Measurements from ENCODE around the gene LRRC27. TPM values are rescaled to one million over a fixed set of nuclear protein-coding genes. Genes with fewer than 3 reads are reported as not detected.

LRRC27 gene
- total and polyA plus RNA-seq, 7 donors, result 1.4 to 15.5 (median 6.2) TPM

- no peak overlapping the region for H3K27ac ChIP-seq
- peaks cover 0 to 19% (median 16%) of the 10 kb centered on the region in 4 donors for H3K4me1 ChIP-seq
- TF ChIP-seq CTCF (IDR thresholded peaks at IDR 0.05), result no peak
- no peak for TF ChIP-seq POLR2AphosphoS5 (IDR thresholded peaks at IDR 0.05)
- TF ChIP-seq EP300 (IDR thresholded peaks at IDR 0.05), result no peak
- no peak for TF ChIP-seq POLR2A (IDR thresholded peaks at IDR 0.05)
- H3K36me3 ChIP-seq, result no peaks in the 10 kb centered on the region
- WGBS, 2 donors, result 96 to 97% methylated on average over 16 of the region's 16 CpGs
- H3K27me3 ChIP-seq, result no peaks in the 10 kb centered on the region
- intact Hi-C loops (cut with DNase I), result loop anchor here (5.0 kb wide), 1 partner anchor 34 kb away; no protein-coding TSS in a partner anchor
- peak; percentile 40 for DNase-seq
- no peaks in the 10 kb centered on the region for H3K9me3 ChIP-seq
- no peak overlapping the region for H3K4me3 ChIP-seq
Observed at GRCh38 chr10:132306343-132306685, 25.7 kb upstream of the LRRC27 start.

- DNase-seq, result peak; percentile 70
- Histone ChIP-seq H3K4me3 (peak overlapping the region; percentile 75 to 92 (median 89)), H3K27me3 (no peaks in the 10 kb centered on the region), H3K27ac (peak overlapping the region; percentile 49 to 85 (median 66)), H3K9me3 (no peaks in the 10 kb centered on the region), H3K4me1 (peaks cover 0 to 19% (median 16%) of the 10 kb centered on the region in 4 donors), H3K36me3 (no peaks in the 10 kb centered on the region)
- intact Hi-C loops (cut with DNase I), result loop anchor here (5.0 kb wide), 1 partner anchor 35 kb away; no protein-coding TSS in a partner anchor
- TF ChIP-seq POLR2A (IDR thresholded peaks at IDR 0.05) (no peak), EP300 (IDR thresholded peaks at IDR 0.05) (no peak), CTCF (IDR thresholded peaks at IDR 0.05) (no peak), POLR2AphosphoS5 (IDR thresholded peaks at IDR 0.05) (no peak)
- 3 to 6% methylated on average over 98 of the region's 98 CpGs for WGBS, 2 donors
Observed at GRCh38 chr10:132306864-132307751, 24.9 kb upstream of the LRRC27 start.

GRCh38 chr10:132307823-132308586 is 24.0 kb upstream of the LRRC27 start, which contains the start of gene STK32C:
STK32C (minus strand) TSS chr10:132307950; CDS start chr10:132307833, 117 bp downstream.
- peak within 1 kb of the TSS; percentile 80 to 89 (median 86) for H3K27ac ChIP-seq
- peak; percentile 96 for DNase-seq
- peak within 1 kb of the TSS; percentile 75 to 92 (median 89) for H3K4me3 ChIP-seq
- TF ChIP-seq CTCF (IDR thresholded peaks at IDR 0.05) (no peak), POLR2AphosphoS5 (IDR thresholded peaks at IDR 0.05) (peak; percentile 56 to 76 (median 72)), POLR2A (IDR thresholded peaks at IDR 0.05) (peak in 1 of 2 donors; percentile 22)
- H3K4me1 ChIP-seq, result peaks cover 0 to 19% (median 16%) of the 10 kb centered on the region in 4 donors
- 0 to 1% methylated on average over 84 of the region's 84 CpGs for WGBS, 2 donors
- intact Hi-C loops (cut with DNase I), result loop anchor here (1.0 to 5.0 kb wide), 2 partner anchors 23 to 36 kb away; no protein-coding TSS in a partner anchor
- no peaks in the 10 kb centered on the region for H3K9me3 ChIP-seq
- no peaks in the 10 kb centered on the region for H3K27me3 ChIP-seq
- H3K36me3 ChIP-seq, result no peaks in the 10 kb centered on the region

- intact Hi-C loops (cut with DNase I), result loop anchor here (1.0 to 5.0 kb wide), 2 partner anchors 22 to 37 kb away; no protein-coding TSS in a partner anchor
- TF ChIP-seq EP300 (IDR thresholded peaks at IDR 0.05) (no peak), POLR2AphosphoS5 (IDR thresholded peaks at IDR 0.05) (no peak)
- Histone ChIP-seq H3K27me3 (no peaks in the 10 kb centered on the region), H3K27ac (peak overlapping the region; percentile 80 to 89 (median 86)), H3K4me3 (peak overlapping the region; percentile 75 to 92 (median 89)), H3K9me3 (no peaks in the 10 kb centered on the region), H3K36me3 (no peaks in the 10 kb centered on the region), H3K4me1 (peaks cover 0 to 19% (median 16%) of the 10 kb centered on the region in 4 donors)
- DNase-seq, result no peak
- 18 to 21% methylated on average over 61 of the region's 61 CpGs for WGBS, 2 donors
Observed at GRCh38 chr10:132308587-132309470, 23.2 kb upstream of the LRRC27 start.
